Measurements from ENCODE around the gene RNF186. TPM values are rescaled to one million over a fixed set of nuclear protein-coding genes. Genes with fewer than 3 reads are reported as not detected.

Gene RNF186
- polyA plus RNA-seq, 1 experiment = not detected

- no peak overlapping the region for H3K4me3 ChIP-seq (ENCODE audit: low read depth, low read length)
- H3K36me3 ChIP-seq (ENCODE audit: control insufficient read depth, insufficient read depth, low read length) = peaks cover 6% of the 10 kb centered on the region
- CTCF ChIA-PET = interaction anchor here (1.6 to 2.8 kb wide), 3 partner anchors 12 to 109 kb away, joined by 5 to 10 read pairs (median 5); partner anchors contain the start of gene OTUD3
- POLR2A ChIA-PET = no interaction called here
- no peaks in the 10 kb centered on the region for H3K27me3 ChIP-seq (ENCODE audit: control insufficient read depth, insufficient read depth, low read length)
- no peak for DNase-seq (ENCODE audit: low read depth)
- no peak for TF ChIP-seq CTCF (IDR thresholded peaks at IDR 0.05; ENCODE audit: insufficient read depth, low read depth, low read length)
Measured at GRCh38 chr1:19773485-19773884, 41.6 kb downstream of the RNF186 start.

- Histone ChIP-seq H3K36me3 (ENCODE audit: control insufficient read depth, insufficient read depth, low read length) (peaks cover 5% of the 10 kb centered on the region; the same call in 1 of the 2 replicates), H3K4me3 (ENCODE audit: low read depth, low read length) (no peak overlapping the region), H3K27me3 (ENCODE audit: control insufficient read depth, insufficient read depth, low read length) (no peaks in the 10 kb centered on the region)
- DNase-seq (ENCODE audit: low read depth) = no peak
- no peak for TF ChIP-seq CTCF (IDR thresholded peaks at IDR 0.05; ENCODE audit: insufficient read depth, low read depth, low read length)
- ChIA-PET CTCF (interaction anchor here (1.6 to 2.8 kb wide), 3 partner anchors 10 to 110 kb away, joined by 3 to 10 read pairs (median 5); partner anchors contain the start of gene OTUD3), POLR2A (no interaction called here)
Measured at GRCh38 chr1:19772053-19772452, 43.0 kb downstream of the RNF186 start.

GRCh38 chr1:19771350-19771749 lies 43.7 kb downstream of the RNF186 start:
- DNase-seq (ENCODE audit: low read depth) = no peak
- POLR2A ChIA-PET = no interaction called here
- Histone ChIP-seq H3K27me3 (ENCODE audit: control insufficient read depth, insufficient read depth, low read length) (no peaks in the 10 kb centered on the region), H3K36me3 (ENCODE audit: control insufficient read depth, insufficient read depth, low read length) (peaks cover 5% of the 10 kb centered on the region; the same call in 1 of the 2 replicates), H3K4me3 (ENCODE audit: low read depth, low read length) (no peak overlapping the region)
- no peak for TF ChIP-seq CTCF (IDR thresholded peaks at IDR 0.05; ENCODE audit: insufficient read depth, low read depth, low read length)
- CTCF ChIA-PET = interaction anchor here (1.3 to 2.0 kb wide), 4 partner anchors 10 to 117 kb away, joined by 3 to 6 read pairs (median 3); no protein-coding TSS in a partner anchor

GRCh38 chr1:19770436-19771190 lies 44.5 kb downstream of the RNF186 start:
- TF ChIP-seq CTCF (IDR thresholded peaks at IDR 0.05; ENCODE audit: insufficient read depth, low read depth, low read length) = no peak
- Histone ChIP-seq H3K36me3 (ENCODE audit: control insufficient read depth, insufficient read depth, low read length) (peaks cover 5% of the 10 kb centered on the region; the same call in 1 of the 2 replicates), H3K27me3 (ENCODE audit: control insufficient read depth, insufficient read depth, low read length) (no peaks in the 10 kb centered on the region), H3K4me3 (ENCODE audit: low read depth, low read length) (no peak overlapping the region)
- ChIA-PET CTCF (interaction anchor here (0.6 to 2.0 kb wide), 4 partner anchors 9 to 523 kb away, joined by 3 to 6 read pairs (median 4); no protein-coding TSS in a partner anchor), POLR2A (no interaction called here)
- DNase-seq (ENCODE audit: low read depth) = no peak

GRCh38 chr1:19769211-19769932 lies 45.7 kb downstream of the RNF186 start:
- DNase-seq (ENCODE audit: low read depth) = no peak
- CTCF ChIA-PET = interaction anchor here (0.6 to 2.0 kb wide), 2 partner anchors 8 to 112 kb away, joined by 5 to 6 read pairs; no protein-coding TSS in a partner anchor
- POLR2A ChIA-PET = no interaction called here
- Histone ChIP-seq H3K27me3 (ENCODE audit: control insufficient read depth, insufficient read depth, low read length) (no peaks in the 10 kb centered on the region), H3K4me3 (ENCODE audit: low read depth, low read length) (no peak overlapping the region), H3K36me3 (ENCODE audit: control insufficient read depth, insufficient read depth, low read length) (peaks cover 5% of the 10 kb centered on the region; the same call in 1 of the 2 replicates)
- no peak for TF ChIP-seq CTCF (IDR thresholded peaks at IDR 0.05; ENCODE audit: insufficient read depth, low read depth, low read length)

All from BJ (cell line).